ENCODE measurements around the gene FDCSP.
"Not testable (repeated sequence)": the region's sequence is repeated elsewhere in the genome, so short reads cannot be mapped to it uniquely, and the experiment has no call there.

The FDCSP gene

DNA sequence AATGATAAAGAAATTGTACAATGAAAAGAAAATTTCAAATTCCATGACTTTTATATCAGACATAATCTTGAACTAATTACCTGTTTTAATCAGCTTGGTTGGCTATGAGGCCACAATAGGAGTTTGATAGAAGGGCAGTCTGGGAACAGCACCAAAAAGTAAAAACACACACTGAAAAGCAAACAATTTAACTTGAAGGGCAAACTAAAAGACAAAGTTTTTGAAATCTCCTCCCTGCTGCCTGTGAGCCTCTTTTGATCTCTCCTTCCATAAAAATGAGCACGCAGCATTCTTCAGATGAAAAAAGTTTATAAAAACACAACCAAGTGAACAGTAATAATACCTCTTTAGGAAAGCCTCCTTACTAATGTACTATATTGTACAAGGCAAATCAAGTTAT lies 22.3 kb upstream of the FDCSP start:
- H3K36me3 ChIP-seq (ENCODE audit: insufficient read depth, low read length), result no peaks in the 10 kb centered on the region
- no peaks in the 10 kb centered on the region for H3K4me1 ChIP-seq (ENCODE audit: insufficient read depth, low read length)
- no peak overlapping the region for H3K9ac ChIP-seq (ENCODE audit: low read depth, low read length)
- H3K9me3 ChIP-seq (ENCODE audit: control insufficient read depth, insufficient read depth, low read length), result no peaks in the 10 kb centered on the region

DNA sequence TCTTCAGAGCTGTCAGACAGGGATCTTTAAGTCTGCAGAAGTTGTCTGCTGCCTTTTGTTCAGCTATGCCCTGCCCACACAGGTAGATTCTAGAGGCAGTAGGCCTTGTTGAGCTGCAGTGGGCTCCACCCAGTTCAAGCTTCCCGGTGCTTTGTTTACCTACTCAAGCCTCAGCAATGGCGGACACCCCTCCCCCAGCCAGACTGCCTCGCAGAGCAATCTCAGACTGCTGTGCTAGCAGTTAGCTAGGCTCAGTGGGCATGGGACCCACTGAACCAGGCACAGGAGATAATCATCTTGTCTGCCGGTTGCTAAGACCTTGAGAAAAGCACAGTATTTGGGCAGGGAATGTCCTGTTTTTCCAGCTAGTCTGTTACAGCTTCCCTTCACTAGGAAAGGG lies 13.2 kb upstream of the FDCSP start:
- not testable (repeated sequence) for H3K4me1 ChIP-seq (ENCODE audit: insufficient read depth, low read length); H3K36me3 ChIP-seq (ENCODE audit: insufficient read depth, low read length); H3K9ac ChIP-seq (ENCODE audit: low read depth, low read length); H3K9me3 ChIP-seq (ENCODE audit: control insufficient read depth, insufficient read depth, low read length)

DNA sequence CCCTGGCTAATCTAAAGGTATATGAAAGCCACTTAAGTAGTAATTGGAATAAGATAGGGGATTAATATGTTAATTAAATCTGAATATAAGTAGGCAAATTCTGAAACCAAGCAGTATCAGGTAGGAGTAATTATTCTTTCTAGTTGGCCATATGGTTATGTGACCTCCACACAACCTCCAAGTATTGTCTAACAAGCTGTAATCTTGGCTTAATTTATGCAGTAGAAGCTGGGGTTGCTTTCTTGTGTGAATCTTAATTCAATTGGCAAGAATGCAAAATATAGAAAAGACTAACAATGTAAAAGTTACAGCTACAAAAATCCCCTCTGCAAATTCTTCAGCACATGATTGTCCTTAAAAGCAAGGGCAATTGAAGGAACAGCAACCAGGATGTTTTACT lies 9.8 kb upstream of the FDCSP start:
- not testable (repeated sequence) for H3K9me3 ChIP-seq (ENCODE audit: control insufficient read depth, insufficient read depth, low read length); H3K4me1 ChIP-seq (ENCODE audit: insufficient read depth, low read length); H3K9ac ChIP-seq (ENCODE audit: low read depth, low read length); H3K36me3 ChIP-seq (ENCODE audit: insufficient read depth, low read length)

DNA sequence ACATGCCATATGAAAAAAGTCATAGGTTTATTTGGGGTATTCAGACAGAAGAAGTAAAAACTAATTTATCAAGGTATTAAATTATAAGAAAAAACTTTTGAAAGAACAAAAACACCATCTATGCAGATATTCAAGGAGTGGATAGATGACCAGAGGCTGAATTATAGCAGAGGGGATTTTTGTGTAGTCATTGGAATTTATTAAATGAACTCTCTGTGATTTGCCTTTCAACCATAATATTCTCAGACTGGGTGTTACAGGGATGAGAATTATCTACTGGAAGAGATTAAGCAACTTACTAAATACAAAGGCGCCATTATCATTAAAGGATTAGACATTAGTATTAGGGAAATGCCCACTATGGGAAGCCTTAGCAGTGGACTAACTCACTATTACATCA lies 9.4 kb upstream of the FDCSP start:
- H3K9me3 ChIP-seq (ENCODE audit: control insufficient read depth, insufficient read depth, low read length); H3K9ac ChIP-seq (ENCODE audit: low read depth, low read length); H3K36me3 ChIP-seq (ENCODE audit: insufficient read depth, low read length); H3K4me1 ChIP-seq (ENCODE audit: insufficient read depth, low read length): not testable (repeated sequence)

DNA sequence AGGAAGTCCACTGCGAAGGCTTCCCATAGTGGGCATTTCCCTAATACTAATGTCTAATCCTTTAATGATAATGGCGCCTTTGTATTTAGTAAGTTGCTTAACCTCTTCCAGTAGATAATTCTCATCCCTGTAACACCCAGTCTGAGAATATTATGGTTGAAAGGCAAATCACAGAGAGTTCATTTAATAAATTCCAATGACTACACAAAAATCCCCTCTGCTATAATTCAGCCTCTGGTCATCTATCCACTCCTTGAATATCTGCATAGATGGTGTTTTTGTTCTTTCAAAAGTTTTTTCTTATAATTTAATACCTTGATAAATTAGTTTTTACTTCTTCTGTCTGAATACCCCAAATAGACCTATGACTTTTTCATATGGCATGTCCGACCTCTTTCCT lies 4.5 kb upstream of the FDCSP start:
- not testable (repeated sequence) for H3K4me1 ChIP-seq (ENCODE audit: insufficient read depth, low read length); H3K36me3 ChIP-seq (ENCODE audit: insufficient read depth, low read length); H3K9ac ChIP-seq (ENCODE audit: low read depth, low read length); H3K9me3 ChIP-seq (ENCODE audit: control insufficient read depth, insufficient read depth, low read length)

DNA sequence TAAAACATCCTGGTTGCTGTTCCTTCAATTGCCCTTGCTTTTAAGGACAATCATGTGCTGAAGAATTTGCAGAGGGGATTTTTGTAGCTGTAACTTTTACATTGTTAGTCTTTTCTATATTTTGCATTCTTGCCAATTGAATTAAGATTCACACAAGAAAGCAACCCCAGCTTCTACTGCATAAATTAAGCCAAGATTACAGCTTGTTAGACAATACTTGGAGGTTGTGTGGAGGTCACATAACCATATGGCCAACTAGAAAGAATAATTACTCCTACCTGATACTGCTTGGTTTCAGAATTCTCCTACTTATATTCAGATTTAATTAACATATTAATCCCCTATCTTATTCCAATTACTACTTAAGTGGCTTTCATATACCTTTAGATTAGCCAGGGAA lies 4.1 kb upstream of the FDCSP start:
- H3K4me1 ChIP-seq (ENCODE audit: insufficient read depth, low read length); H3K9me3 ChIP-seq (ENCODE audit: control insufficient read depth, insufficient read depth, low read length); H3K36me3 ChIP-seq (ENCODE audit: insufficient read depth, low read length); H3K9ac ChIP-seq (ENCODE audit: low read depth, low read length): not testable (repeated sequence)

DNA sequence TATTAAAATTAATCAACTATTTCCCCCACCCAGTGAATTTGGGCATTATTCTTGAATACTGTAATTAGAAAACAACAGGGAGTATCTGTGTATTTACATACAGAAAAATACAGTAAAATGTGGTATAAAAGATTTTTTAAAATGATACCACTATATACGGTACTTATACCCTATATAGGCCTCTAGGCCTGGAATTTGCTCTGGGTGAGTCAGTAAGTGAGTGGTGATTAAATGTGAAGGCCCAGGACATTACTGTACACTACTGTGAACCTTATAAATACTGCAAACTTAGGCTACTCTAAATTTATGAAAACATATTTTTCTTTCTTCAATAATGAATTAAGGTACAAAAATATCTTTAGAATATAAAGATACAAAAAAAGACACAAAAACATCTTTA lies 10.2 kb downstream of the FDCSP start:
- no peaks in the 10 kb centered on the region for H3K36me3 ChIP-seq (ENCODE audit: insufficient read depth, low read length)
- H3K4me1 ChIP-seq (ENCODE audit: insufficient read depth, low read length), result no peaks in the 10 kb centered on the region
- no peaks in the 10 kb centered on the region for H3K9me3 ChIP-seq (ENCODE audit: control insufficient read depth, insufficient read depth, low read length)
- no peak overlapping the region for H3K9ac ChIP-seq (ENCODE audit: low read depth, low read length)

DNA sequence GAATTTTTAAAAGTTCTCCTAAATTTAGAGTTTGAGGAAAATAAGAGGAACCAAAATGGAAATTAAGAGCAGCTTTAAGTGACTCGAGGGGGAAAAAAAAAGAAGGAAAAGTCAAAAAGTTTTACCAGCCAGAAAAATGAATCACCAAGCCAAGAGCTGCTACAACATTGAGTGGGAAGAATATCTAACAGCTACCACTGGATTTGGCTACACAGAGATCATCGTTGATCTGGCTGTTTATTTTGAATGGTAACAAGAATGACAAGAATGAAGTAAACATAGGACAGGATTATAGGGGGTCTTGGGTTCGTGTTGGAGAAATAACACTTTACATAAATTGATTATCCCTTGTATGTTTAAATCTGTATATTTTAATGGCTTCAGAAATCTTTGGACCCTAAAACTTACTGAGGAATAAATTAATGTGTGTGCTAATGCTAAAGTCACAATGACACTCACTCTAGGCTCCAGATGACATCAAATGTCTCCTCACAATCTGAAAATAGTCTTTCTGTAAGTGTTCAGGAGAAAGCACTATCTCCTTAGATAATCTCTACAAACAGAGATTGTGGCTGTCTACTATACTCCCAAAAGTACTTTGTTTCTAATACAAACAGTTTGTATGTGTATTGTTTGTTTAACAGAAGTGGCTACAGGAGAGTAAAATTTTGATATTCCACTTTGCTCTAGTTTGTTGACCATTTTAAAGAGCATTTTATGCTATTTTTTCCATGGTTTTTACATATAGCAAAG lies 13.4 kb downstream of the FDCSP start:
- H3K36me3 ChIP-seq (ENCODE audit: insufficient read depth, low read length), result no peaks in the 10 kb centered on the region
- no peaks in the 10 kb centered on the region for H3K9me3 ChIP-seq (ENCODE audit: control insufficient read depth, insufficient read depth, low read length)
- H3K4me1 ChIP-seq (ENCODE audit: insufficient read depth, low read length), result no peaks in the 10 kb centered on the region
- no peak overlapping the region for H3K9ac ChIP-seq (ENCODE audit: low read depth, low read length)

DNA sequence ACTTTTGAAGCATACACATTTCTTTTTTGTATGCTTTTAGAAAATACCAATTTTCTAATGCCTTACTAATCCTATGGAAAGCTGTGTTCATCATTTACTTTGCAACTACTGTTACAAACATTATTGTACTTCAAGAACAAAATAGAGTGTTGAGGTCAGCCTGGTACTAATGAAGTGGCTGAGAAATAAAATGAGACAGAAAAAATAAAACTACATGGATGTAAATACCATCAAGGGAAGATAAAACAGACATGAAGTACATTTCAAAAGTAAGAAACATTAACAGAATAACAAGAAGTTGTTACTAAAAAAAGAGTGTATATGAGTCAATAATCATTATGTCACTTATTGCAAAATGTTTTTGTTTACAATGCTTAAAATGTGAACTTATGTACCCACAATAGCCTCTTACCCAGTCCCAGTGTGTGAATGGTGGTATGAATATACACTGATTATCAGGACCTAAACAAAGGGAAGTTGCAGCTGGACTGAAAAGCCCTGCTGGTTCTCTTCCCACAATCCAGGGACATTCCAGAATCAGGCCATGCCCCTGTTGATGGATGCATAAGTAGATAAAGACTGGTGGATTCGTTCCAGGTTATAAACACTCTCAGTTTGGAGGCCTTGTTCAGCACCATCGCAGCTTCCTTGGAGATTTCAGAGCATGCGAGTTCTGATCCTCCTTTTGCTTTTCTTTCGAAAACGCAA lies 14.1 kb downstream of the FDCSP start:
- Histone ChIP-seq H3K9ac (ENCODE audit: low read depth, low read length) (no peak overlapping the region), H3K36me3 (ENCODE audit: insufficient read depth, low read length) (no peaks in the 10 kb centered on the region), H3K4me1 (ENCODE audit: insufficient read depth, low read length) (no peaks in the 10 kb centered on the region), H3K9me3 (ENCODE audit: control insufficient read depth, insufficient read depth, low read length) (no peaks in the 10 kb centered on the region)

DNA sequence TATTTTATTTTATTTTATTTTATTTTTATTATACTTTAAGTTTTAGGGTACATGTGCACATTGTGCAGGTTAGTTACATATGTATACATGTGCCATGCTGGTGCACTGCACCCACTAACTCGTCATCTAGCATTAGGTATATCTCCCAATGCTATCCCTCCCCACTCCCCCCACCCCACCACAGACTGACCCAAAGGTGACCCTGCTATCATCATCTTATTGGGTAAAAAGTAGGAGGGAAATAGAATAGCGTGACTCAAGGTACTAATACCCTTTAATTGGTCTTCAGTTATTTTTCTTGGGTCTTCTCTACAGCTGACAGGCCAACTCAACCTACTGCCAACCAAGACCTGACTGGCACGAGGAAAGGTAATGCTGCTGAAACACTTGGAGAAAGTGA lies 16.4 kb downstream of the FDCSP start, which contains the start of gene CSN3:
Gene CSN3, plus strand, starts transcription at position 301 of the 400 bp plus-strand sequence. CDS start 2,223 bp downstream, outside the sequence.
- H3K9ac ChIP-seq (ENCODE audit: low read depth, low read length); H3K4me1 ChIP-seq (ENCODE audit: insufficient read depth, low read length); H3K36me3 ChIP-seq (ENCODE audit: insufficient read depth, low read length): not testable (repeated sequence)

DNA sequence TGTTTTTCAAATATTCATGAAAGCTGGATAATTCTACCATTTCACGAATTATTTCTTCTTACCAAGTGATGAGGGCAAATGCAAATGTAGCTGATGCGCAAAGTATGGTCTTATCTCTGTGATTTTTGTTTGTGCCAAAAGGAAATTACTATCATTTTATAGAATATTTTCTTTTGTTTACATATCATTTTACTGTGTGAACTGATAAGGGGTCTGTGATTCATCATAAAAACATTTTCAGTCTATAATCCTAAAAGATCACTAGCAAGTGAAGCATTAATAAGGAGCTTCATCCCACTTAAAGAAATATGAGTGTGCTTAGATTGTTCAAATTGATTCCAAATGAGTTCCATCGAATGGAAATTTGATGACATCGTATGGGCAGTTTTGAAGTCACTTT lies 17.2 kb downstream of the FDCSP start:
- Histone ChIP-seq H3K36me3 (ENCODE audit: insufficient read depth, low read length) (no peaks in the 10 kb centered on the region), H3K4me1 (ENCODE audit: insufficient read depth, low read length) (no peaks in the 10 kb centered on the region), H3K9ac (ENCODE audit: low read depth, low read length) (no peak overlapping the region), H3K9me3 (ENCODE audit: control insufficient read depth, insufficient read depth, low read length) (no peaks in the 10 kb centered on the region)

More for the DNA sequence above, 16.4 kb downstream of the FDCSP start, which contains the start of gene CSN3:
- not testable (repeated sequence) for H3K9me3 ChIP-seq (ENCODE audit: control insufficient read depth, insufficient read depth, low read length)

DNA sequence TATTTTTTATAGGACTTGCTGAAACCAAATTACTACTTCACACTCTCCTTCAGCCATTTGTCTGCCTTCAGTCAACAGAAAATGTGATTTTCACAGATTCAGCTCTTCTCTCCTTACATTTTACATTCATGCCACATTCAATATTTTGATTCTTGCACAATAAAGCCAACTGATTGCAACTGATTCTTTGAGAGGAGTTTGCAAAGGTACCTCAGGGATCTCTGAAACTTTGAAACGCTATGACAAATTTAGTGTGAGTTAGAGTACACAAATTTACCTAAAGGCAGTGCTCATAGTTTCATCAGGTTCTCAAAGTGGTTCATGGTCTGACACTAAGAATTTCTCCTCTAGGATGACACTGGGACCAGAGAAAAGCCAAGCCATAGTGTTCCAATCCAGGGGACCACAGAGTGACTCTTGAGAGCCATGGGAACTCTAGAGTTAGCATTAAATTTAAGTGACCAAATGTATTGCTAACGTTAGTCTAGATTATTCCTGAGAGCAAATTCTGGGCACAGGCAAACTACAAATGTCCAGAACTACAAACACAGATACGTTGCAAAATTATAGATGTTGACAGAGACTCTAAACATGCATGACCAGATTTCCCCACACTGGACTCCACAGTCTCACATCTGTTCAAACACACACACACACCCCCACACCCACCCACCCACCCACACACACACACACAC lies 25.5 kb downstream of the FDCSP start:
- H3K9ac ChIP-seq (ENCODE audit: low read depth, low read length), result no peak overlapping the region
- H3K9me3 ChIP-seq (ENCODE audit: control insufficient read depth, insufficient read depth, low read length), result no peaks in the 10 kb centered on the region
- H3K4me1 ChIP-seq (ENCODE audit: insufficient read depth, low read length), result no peaks in the 10 kb centered on the region
- H3K36me3 ChIP-seq (ENCODE audit: insufficient read depth, low read length), result no peaks in the 10 kb centered on the region

DNA sequence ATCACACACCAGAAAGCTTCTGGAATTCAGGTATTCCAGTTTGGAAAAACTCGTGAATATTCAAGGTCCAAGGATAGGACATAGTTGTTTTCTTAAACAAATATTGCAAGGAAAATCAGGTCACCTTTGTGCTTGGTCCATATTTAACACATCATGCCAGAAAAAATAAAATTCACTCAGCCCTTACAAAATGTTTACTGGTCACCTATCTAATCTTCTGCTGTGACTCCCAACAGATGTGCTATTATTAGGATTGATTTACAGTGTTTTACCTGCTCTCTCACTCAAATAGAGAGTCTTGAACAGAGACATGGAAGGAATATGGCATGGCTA lies 26.0 kb downstream of the FDCSP start:
- Histone ChIP-seq H3K9me3 (ENCODE audit: control insufficient read depth, insufficient read depth, low read length) (no peaks in the 10 kb centered on the region), H3K4me1 (ENCODE audit: insufficient read depth, low read length) (no peaks in the 10 kb centered on the region), H3K9ac (ENCODE audit: low read depth, low read length) (no peak overlapping the region), H3K36me3 (ENCODE audit: insufficient read depth, low read length) (no peaks in the 10 kb centered on the region)

DNA sequence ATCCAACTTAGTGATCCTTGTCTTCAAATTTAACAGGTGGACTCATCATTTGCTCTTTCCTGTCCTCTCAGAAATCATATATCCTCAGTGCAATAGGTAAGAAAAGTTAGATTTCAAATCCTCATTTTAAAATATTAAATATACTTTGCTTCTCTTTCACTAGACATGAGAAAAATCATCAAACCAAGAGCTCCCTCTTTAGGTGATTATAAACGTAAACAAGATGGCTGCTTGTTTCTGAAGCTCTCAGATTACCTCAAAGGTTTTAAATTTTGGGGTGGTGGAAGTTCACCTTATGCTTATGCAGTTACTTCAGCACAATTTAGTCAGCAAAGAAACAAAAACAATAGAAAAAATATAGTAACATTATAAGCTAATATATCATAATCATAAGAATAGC lies 43.8 kb downstream of the FDCSP start:
- Histone ChIP-seq H3K4me1 (ENCODE audit: insufficient read depth, low read length) (no peaks in the 10 kb centered on the region), H3K9ac (ENCODE audit: low read depth, low read length) (no peak overlapping the region), H3K9me3 (ENCODE audit: control insufficient read depth, insufficient read depth, low read length) (no peaks in the 10 kb centered on the region), H3K36me3 (ENCODE audit: insufficient read depth, low read length) (no peaks in the 10 kb centered on the region)

DNA sequence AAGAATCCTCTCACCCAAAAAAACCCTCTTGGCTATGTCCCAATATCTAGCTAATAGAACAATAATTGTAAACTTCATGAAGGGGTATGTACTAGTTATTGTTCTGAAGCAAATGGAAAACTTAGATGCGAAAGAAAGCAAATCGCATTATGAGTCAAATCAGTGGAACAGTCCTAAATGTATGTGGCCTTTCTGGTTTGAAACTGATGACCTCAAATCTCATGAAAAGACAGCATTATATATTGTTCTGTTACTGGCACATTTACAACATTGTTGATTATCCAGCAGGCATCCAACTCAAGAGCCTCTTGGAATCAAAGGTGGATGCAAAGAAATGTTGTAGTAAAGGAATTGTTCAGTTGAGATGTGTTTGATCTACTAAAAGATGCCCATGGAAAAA lies 51.2 kb downstream of the FDCSP start:
- Histone ChIP-seq H3K9ac (ENCODE audit: low read depth, low read length) (no peak overlapping the region), H3K9me3 (ENCODE audit: control insufficient read depth, insufficient read depth, low read length) (no peaks in the 10 kb centered on the region), H3K36me3 (ENCODE audit: insufficient read depth, low read length) (no peaks in the 10 kb centered on the region), H3K4me1 (ENCODE audit: insufficient read depth, low read length) (no peaks in the 10 kb centered on the region)
